Measurements from ENCODE around the gene ARRB1.
"Not testable (repeated sequence)": the region's sequence is repeated elsewhere in the genome, so short reads cannot be mapped to it uniquely, and the experiment has no call there.

ARRB1 gene

DNA sequence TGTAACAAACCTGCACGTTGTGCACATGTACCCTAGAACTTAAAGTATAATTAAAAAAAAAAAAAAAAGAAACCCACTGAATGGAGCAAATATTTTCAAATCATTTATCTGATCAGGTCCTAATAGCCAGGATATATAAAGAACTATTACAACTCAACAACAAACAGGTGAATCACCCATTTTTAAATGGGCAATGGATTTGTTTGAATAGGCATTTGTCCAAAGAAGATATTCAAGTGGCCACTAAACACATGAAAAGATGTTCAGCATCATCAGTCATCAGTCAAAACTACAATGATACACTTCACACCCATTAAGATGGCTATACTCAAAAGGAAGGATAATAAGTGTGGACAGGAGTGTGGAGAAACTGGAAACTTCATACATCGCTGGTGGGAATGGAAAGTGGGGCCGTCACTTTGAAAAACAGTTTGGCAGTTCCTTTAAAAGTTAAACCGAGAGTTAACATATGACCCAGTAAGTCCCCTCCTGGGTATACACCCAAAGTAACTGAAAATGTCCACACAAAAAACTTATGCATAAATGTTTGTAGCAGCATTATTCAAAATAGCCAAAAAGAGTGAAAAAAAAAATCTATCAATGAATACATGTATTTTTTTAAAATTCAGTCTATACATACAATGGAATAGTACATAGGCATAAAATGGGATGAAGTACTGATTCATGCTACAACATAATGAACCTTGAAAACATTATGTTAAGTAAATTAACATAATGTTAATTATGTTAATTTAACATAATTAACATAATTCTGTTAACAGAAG is 53.1 kb downstream of the ARRB1 start:
- peak in 2 of 3 experiments; percentile 10 to 34 for DNase-seq

- DNase-seq, result no peak
Observed at GRCh38 chr11:75293903-75294302, 57.6 kb downstream of the ARRB1 start.

GRCh38 chr11:75292943-75293342 is 58.5 kb downstream of the ARRB1 start:
- no peak for DNase-seq

- no peak for DNase-seq
Observed at GRCh38 chr11:75291741-75292140, 59.7 kb downstream of the ARRB1 start.

DNA sequence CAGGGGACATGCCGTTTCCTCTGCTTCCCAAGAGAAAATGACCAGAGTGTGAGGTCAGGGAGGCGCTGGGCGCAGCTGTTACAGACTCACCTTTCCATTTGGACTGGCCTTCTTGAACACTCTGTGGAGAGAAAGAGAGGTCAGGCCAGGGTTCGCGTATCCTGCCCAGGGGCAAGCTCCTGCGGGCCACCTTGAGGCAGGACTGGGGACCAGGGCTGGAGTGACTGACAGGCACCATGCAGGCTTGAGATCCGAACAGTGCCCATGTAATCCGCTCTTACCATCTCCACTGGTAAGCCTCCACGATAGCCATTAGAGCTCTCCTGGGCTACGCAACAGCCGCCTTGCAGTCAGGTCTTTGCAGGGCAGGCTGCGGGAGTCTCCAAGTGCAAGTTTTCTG is 61.5 kb downstream of the ARRB1 start:
- DNase-seq, result no peak

DNA sequence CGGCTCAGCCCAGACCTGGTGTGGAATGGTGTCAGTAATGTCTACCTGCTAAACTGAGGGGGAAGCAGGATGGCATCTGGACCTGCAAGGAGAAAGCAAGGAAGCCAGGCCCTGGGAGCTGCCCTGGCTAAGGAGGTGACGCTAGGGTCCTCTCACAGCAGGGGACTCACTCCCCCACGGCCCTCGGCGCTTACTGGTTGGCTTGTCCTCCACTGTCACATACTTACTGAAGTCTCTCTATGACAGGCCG is 62.0 kb downstream of the ARRB1 start:
- no peak for DNase-seq

- no peak for DNase-seq
Observed at GRCh38 chr11:75287579-75287978, 63.9 kb downstream of the ARRB1 start.

DNA sequence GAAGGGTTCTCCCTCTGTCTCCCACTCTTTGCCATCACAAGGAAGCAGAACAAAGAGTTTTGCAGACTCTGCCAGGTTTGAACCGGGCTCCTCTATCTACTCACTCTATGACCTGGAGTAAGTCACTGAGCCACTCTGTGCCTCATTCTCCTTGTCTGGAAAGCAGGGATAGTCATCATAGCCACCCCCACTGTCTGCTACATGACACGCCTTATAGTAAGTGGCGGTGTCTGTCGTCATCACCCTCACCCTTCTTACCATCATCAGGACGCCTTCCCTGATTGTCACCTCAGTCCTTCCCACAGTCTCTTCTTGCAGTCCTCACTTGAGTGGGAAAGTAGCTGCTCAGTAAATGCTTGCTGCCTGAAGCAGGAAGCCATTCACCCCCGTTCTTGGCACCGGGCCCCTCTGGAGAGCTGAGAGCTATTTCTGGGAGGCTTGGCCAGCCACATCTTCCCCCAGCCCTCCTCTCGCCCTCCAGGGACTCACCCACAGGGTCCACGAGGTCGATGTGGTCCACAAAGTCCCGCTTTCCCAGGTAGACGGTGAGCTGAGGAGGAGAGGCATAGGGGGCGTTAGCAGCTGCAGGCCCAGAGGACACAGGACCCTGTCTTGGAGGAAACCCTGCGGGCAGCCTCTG is 64.5 kb downstream of the ARRB1 start:
- no peak for DNase-seq

GRCh38 chr11:75285776-75286360 is 65.6 kb downstream of the ARRB1 start:
- no peak for DNase-seq

GRCh38 chr11:75283391-75283931 is 68.0 kb downstream of the ARRB1 start:
- DNase-seq, result no peak

GRCh38 chr11:75281469-75282095 is 69.9 kb downstream of the ARRB1 start:
- DNase-seq, result no peak

- no peak for DNase-seq
Observed at GRCh38 chr11:75280770-75281468, 70.5 kb downstream of the ARRB1 start.

DNA sequence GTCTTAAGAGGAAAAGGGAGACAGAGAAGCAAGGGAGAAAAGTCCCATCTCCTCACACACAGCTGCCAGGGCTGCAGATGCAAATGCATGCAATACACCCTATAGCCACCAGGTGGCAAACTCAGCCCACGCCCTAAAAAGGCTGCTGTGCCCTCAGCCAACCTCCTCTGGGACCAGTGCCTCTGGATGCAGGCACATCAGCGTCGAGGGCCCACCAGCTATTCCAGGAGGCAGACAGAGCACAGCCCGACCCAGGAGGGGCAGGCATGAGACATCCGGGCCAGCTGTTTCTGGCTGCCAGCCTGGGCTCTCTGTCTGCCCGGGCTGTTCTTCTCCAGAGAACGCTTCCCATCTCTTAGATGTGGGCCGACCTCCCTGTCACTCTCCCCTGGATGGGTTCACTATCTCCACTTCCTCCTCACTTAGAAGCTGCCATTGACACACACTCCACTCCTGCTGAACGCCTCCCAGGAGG is 71.2 kb downstream of the ARRB1 start:
- peak; percentile 62 to 86 (median 86) for DNase-seq

DNA sequence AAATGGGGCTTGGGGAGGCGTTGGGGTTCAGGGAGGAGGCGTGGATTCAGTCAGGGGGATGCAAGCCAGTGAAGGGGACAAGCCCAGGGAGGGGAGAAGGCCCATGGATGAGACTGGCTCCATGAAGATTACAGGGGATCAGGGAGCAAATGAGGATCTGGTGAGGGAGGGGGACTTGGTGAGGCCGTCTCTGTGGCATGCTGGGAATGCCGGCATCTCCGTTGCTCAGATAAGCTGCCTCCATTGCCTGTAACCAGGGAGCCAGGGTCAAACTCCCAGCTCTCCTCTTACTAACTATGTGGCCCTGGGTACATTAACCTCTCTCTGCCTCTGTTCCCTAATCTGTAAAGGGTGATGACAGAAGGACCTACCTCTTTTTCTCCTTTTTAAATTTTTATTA is 72.2 kb downstream of the ARRB1 start:
- DNase-seq, result no peak

DNA sequence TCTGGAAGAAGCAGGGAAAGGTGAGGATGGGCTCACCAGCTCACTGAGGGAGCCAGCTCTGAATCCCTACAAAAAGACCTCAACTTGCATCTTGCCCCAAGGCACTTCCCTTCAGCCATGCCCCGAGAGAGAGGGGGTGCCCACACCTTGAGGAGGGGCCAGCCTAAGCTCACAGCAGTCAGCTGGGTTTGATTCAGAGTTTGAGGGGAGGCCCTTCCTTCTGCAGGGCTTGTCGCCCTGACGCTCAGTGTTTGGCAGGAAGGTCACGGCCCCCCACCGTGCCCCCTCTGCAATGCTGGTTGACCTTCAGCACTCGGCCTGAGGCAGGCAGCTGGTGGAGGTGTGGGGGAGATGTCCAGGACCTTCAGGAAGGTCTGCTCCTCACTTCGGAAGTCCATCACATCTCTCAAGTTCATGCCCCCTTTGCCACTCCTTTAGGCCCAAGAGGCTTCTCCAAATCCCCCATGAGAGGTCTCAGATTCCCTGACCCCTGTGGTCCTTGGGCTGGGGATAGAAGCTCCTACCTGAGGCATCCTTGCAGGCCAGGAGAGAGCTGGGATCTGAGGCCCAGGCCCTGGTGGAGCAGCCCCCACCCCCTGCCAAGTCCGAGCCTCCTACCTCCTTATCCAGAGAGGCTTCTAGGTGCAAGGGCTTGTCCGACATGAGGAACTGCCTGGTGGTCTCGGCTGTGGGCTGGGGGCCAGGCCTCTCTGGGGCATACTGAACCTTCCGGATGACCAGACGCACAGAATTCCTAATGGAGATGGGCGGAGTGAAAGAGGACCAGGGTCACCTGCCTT is 73.3 kb downstream of the ARRB1 start:
- no peak for DNase-seq

- DNase-seq, result no peak
Observed at GRCh38 chr11:75277211-75277805, 74.2 kb downstream of the ARRB1 start.

- DNase-seq, result peak; percentile 83 to 97 (median 94)
Observed at GRCh38 chr11:75276686-75277085, 74.8 kb downstream of the ARRB1 start.

GRCh38 chr11:75276186-75276585 is 75.3 kb downstream of the ARRB1 start:
- no peak for DNase-seq

GRCh38 chr11:75275581-75275980 is 75.9 kb downstream of the ARRB1 start:
- peak in 2 of 3 experiments; percentile 37 to 40 for DNase-seq

GRCh38 chr11:75274716-75275115 is 76.7 kb downstream of the ARRB1 start:
- not testable (repeated sequence) for DNase-seq

Measured in NCI-H1417 (cell line).